NCI-H2171 treated with DMSO at 0.1 percent for 48 hours (cell line): ENCODE measurements around the gene BDH2.
A peak's percentile ranks its signal among the peaks of the same experiment; 100 is the strongest.

Experiments
- DNase-seq: peaks from one replicate; lab custom pipeline; 2025; lab: John Stamatoyannopoulos, UW

The BDH2 gene

DNA sequence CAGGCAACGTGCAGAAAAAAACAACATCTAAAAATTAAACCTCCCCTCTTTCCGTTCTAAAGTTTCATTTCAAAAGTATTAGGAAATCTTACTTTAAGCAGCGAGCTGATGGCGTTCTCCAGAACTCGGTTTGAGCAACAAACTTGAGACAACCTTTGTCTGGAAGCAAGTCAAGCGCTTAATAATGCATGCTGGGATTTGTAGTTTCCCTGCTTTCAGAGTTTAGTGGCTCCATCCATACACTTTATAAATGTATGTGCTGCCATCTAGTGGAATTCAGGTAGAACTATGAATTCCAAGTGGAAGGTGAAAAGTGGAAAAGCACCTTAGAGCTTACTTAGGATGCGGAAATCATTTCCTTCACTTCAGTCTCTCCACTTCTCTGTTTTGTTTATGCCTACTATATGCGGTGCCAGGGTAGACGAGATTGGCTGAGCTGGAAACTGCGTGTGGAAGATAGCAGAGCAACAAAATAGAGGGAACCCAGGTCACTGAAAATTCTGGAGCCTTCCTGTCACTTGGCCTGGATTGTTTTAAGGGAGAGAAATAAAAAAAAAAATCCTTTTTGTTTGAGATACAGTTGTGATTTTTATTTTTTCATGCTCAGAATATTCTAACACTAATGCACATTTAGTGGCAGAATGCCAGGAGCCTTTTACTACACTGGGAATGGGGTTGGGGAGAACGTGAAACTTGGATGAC lies at the start of gene BDH2:
Gene BDH2 (minus strand): TSS at position 144 of the 702 bp plus-strand sequence. CDS start 3,580 bp downstream, outside the sequence.
- peak; percentile 73 for DNase-seq

DNA sequence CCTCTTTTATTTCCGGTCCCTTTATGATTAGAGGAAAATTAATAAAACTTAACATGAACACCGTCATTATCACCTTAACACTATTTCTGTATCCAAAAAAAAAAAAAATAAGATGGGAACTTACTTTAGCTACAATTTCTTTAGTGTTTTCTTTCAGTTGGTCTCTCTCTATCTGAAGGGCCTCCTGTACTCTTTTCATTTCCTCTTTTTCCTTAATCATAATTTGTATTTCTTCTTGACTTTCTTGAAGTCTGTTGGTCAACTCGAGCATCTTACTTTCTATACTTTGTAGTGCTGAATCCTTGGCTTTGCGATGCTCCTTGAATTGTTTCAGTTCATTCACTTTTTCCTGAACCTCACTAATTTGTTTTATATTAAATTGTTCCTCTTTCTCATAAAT lies 45.3 kb upstream of the BDH2 start:
- DNase-seq: no peak

DNA sequence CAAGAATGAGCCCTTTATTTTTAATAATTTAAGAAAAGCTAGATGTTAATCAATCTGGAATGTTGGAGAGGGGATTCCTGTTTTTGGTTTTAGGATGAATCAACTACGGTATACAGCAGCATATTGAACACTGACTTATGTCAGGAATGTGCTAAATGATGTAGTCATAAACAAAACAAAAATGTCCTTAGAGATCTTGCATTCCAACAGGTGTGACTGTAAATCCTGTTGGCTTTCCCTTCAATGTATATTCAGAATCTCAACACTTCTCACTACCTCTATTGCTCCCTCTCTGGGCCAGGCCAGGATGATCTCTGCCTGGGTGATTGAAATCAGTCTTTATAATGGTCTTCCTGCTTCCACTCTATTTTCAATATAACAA lies 37.8 kb upstream of the BDH2 start:
- DNase-seq: no peak

DNA sequence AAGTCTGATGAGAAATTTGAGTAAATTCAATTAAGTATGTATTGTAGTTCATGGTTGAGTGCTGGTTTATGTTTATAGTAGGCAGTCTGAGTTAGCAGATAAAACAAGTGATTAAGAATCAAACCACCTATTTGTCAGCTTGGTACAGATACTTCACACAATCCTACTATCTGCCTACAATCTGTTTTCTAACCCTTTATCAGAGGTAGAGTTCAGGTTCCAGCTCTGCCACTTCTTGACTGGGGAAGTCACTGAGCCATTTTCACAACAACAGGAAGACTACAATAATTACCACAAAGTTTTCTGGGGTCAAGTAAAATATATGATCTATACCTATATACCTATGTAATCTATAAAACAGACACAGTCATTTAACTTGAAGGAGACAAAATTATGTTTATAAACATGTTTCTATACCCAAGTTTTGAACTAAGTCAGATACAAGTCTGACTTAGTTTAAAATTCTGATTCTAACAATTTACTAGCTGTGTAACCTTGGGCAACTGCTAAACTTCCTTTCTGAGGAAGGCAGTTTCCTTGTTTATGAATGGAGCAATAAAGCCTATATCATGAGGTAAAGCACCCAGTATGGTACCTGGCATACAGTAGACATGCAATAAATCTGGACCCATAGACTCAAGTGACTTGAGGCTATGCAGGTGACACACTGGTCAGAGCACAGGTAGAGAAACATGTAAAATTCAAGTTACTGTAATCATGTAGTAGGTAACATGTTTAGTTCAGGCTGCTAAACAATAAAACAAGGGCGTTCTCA lies 37.2 kb upstream of the BDH2 start:
- DNase-seq: no peak

DNA sequence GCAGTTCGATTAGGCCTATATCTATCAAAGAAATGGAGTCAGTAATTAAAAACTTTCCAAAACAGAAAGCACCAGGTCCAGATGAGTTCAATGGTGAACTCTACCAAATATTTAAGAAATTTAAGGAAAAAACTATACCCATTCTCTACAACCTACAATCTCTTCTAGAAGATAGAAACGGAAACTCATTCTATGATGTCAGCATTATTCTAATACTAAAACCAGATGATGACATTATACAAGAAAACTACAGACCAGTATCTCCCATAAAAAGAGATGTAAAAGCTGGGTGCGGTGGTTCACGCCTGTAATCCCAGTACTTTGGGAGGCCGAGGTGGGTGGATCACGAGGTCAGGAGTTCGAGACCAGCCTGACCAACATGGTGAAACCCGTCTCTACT lies 29.5 kb upstream of the BDH2 start:
- no peak for DNase-seq

DNA sequence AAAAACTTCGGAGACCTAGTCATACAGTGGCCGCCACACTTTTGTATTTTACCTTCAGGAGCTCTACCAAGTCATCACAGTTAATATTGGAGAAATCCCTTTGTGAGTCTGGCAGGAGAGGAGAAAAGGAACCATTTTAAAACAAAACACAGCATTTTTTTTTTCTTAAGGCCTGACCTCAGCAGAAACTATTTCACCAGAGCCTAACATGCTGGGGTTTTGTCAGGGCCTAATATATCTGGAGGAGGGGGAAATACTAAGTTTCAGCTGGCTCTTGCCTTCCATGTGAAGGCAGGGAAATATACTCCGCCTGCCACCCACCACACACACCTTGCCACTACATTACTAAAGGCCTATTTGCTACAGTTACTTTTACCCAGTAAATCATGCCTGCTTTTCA lies 26.5 kb upstream of the BDH2 start:
- DNase-seq: no peak

DNA sequence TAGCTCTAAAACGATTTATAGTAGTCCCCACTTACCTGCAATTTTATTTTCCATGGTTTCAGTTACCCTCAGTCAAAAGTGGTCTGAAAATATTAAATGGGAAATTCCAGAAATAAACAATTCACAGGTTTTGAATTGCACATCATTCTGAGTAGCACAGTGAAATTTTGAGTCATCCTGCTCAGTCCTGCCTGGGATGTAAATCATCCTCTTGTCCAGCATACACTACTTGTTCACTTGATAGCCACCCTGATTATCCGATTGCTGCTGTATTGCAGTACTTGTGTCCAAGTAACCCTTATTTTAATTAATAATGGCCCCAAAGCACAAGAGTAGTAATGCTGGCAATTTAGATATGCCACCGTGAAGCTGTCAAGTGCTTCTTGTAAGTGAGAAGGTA lies 23.5 kb upstream of the BDH2 start:
- no peak for DNase-seq

DNA sequence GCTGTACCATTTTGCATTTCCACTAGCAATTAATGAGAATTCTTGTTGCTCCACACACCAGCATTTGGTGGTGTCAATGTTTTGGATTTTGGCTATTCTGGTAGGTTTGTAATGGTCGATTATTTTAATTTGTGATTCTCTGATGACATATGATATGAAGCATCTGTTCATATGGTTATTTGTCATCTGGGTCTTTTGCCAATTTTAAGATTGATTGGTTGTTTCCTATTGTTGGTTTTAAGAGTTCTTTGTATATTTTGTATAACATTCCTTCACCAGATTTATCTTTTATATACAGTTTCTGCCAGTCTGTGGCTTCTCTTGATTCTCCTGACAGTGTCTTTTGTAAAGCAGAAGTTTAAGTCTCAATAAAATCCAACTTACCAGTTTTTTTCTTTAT lies 18.5 kb upstream of the BDH2 start:
- DNase-seq: no peak

DNA sequence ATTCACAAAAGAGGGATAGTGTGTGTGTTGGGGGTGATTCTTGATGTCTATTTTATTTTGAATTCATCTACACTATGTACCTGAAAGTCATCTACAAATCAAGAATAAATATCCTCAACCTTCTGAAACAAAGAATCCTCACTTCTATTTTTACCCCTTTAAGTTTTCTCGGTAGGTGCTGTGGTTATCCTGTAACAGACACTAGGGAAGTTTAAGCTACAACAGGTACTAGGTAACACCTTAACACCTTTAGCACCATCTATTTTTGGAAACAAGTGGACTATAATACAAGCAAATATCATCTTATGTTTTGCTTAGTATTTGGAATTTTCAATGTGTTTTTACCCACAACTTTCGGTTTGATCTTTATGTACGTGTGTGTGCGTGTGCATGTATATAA lies 12.0 kb upstream of the BDH2 start:
- DNase-seq: no peak

DNA sequence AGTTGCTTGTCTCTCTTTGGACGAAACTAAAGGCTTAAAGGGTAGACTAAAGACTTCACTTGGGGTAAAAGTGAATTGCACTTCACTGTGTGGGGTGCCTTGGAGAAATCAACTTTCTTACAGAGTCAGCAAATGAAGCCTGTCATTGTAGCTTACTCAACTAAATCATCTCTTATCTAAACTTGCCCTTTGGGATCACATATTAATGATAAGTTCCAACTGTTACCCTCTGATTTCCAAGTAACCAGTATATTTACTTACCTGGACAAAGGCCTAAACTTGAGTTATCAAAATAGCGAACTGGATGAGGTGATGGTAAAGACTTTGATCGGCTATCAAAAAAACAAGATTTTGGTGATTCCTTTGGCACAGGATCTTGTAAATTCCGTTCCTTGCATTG lies 8.9 kb upstream of the BDH2 start:
- no peak for DNase-seq

DNA sequence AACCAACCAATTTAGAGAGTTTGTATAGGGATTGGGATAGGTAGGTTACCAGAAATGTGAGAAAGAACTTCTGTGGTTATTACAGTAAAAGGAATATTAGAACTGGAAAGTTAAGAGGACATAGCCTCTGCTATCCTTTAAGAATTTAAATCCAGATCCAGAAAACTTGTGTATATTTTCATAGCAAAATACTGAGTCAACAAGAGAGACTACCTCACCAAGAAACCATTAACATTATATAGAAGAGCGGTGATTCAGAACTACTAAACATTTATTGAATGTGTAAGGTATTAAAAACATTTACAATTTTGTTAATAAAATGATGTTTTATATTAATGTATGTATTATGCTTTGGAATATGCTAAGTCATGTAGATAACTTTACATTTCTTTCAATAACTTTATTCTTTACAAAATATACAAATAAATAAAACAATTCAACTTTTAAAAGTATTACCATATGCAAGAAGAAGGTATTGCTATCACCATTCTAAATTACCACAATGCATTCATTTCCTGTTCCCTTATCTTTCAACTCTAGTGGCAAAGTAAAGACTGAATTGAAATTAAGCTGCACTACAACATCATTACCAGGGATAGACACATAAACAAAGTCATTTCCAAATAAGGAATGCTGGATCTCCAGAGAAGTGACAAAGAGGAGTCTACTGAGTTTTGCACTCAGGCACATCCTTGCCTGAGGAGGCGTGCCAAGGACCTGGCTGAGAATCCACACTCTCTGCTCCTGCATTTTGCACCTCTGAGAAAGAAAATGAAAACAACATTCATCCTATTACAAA lies 6.1 kb upstream of the BDH2 start:
- no peak for DNase-seq

DNA sequence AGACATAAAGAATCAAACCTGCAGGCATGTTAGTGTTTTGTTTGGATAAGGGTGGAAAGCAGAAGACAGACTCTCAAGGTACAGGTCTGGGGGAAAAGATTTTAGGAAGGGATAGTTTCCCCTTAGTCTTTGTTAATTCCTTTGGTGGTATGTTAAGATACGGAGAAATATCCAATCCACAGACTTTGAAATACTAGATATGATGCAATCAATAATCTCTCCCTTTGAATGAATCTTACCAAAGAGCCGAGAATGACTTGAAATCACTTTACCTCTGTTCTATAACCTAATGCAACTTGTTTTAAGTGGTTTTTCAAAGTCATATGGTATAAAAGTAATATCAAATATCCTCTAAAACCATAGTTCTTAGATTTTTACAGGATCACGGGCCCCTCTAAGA lies 5.3 kb upstream of the BDH2 start:
- DNase-seq: no peak

DNA sequence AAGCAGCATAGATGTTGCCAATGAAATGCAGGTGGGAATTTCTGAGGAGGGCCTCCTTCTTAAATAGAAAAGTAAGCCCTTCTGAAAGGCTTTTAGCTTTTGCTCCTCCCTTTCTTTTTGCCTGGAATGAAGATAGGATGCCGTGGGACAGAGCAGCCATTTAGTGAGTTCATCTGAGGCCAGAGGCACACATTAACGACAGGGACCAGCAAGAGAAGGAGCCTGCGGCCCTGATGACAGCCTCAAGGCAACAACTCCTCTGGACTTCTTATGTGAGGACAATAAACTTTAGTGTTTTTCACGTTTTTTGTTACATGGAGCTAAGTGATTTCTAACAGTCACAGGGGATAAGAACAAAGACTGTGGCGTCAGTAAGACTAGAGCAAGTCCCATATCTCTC lies 1.1 kb upstream of the BDH2 start:
- DNase-seq: no peak

DNA sequence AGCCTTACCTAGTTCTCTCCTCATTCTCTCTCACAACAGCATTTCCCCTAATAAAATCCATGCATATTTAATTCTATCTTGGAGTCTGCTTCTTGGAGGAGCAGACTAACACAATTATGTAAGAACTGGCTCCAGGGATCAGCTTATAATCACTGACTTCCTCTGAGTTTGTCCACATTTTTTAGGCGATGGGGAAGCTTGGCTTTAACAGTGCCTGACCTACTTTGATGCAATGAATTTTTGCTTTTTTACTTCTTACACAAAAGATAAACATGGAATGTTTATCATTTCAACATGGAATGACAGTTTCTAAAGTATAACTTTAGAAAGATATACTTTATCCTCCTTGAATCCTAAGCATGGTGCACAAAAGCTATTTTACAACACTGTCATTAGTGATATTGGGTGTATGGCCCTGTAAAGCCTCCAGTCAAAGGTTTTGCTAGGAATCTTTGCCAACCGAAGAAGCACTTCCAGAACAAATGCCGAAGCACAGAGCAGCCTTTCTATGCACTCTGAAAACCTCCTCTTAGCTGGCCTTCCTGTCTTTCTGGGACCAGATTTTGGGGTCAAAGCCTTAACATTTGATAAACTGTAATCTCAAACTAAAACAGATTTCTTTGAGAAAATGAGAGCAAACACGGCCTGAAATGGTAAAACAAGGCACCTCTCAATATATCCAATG lies 736 bp downstream of the BDH2 start:
- no peak for DNase-seq

DNA sequence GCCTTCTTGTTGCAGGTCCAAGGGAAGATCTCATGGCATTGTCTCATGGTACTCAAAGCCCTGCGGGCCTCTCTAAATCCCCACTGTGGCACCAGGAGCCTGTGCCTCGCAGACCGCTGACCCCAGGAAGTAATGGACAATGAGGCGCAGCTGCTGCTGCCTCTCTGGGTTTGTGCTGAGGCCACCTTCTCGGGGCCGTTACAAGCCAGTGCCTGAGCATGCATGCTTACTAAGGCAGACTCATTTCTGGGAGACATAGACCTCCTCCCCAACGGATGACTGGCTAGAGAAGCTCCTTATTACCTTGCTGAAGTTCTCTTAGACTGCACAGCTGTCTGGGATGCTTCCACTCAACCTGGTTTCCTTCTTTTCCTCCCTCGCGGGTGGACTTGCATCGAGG lies 1.3 kb downstream of the BDH2 start:
- DNase-seq: no peak

DNA sequence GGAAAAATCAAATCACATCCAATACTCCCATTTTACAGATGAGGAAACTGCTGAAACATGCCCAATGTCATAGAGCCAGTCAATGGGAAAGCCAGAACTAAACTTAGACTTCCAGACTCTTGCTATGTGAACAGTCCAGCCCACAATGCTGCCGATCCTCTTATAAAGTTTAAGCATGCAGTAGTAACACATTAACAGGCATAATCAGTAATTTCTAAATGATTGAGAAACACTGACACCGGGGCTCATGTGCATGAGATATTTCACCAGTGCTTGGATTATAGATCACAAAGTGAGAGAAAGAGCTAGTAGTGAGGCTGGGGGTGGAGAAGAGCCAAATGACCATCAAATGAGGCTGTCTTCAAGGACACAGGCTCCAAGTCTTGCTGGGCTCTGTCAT lies 2.5 kb downstream of the BDH2 start:
- DNase-seq: no peak

DNA sequence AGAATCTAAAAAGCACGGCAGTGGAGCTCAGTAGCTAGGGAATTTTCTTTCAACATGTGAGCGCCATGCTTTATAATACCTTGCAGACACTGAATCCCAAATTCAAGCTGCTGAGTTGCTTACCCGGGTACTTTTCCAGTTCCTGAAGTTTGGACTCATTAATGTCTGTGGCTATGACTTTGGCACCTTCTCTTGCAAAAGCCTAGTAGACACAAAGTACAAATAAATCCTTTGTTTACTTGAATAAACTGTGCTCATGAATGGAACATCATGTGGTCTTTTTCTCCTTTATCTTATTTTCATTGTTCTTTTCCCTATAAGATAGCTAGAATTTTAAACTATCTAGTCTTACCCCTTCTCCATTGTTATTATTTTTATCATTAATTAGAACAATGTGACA lies 4.6 kb downstream of the BDH2 start:
- DNase-seq: no peak

DNA sequence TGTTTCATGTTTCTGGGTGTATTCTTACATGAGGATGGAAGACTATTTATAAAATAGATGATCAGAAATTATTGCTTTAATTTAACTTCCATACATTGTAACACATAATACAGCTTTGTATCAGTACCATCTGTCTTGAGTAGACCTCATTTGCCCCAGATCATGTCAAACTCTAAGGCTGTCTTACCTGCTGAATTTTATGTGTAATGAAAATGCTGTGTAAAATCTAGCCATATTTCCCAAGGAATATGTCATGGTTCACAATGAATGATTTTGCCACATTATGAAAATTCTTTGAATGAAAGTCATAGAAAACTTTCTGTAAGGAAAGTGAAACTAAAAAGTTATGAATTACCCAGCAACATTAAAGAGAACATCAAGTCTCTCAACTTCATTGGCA lies 7.4 kb downstream of the BDH2 start:
- DNase-seq: no peak

DNA sequence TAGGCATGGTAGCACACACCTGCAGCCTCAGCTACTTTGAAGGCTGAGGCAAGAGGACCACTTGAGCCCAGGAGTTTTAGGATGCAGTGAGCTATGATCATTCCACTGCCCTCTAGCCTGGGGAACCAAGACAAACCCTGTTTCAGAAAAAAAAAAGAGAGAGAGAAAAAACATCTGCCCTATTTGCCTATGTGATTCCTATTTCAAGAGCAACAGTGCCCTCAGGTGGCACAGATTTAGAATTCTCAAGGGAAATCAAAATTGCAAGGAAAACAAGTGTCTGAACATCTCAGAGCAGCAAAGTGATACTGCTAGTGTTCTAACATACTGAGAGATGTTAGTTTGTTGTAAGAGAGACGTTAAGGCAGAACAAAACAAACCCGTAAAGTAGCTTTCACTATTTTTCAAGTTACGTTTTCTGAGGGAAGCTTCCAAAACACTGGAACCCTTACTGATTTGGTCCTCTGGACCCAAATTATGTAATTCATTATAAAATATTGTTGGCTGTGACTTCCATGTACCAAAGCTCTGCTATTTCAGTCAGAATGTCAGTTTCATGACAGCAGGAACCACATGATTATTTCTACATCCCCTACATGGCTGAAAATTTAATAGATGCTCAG lies 7.9 kb downstream of the BDH2 start:
- peak; percentile 76 for DNase-seq

DNA sequence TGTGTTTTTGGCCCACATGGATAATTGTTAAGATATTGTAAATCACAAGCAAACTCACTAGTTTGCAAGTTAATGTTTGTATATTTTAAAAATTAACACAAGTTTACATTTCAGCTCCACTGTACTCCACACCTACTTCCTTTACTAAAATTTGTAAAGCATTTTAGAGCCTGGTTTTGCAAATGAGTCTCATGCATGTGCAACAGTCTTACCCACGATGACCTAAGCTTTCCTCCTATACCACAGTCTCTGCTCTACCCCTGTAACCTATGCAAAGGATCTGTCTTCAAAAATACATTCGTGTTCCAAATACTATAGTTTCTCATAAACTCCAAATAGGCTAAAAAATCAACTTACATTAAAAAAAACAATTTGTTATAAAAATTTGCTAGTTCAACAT lies 10.2 kb downstream of the BDH2 start:
- DNase-seq: no peak

DNA sequence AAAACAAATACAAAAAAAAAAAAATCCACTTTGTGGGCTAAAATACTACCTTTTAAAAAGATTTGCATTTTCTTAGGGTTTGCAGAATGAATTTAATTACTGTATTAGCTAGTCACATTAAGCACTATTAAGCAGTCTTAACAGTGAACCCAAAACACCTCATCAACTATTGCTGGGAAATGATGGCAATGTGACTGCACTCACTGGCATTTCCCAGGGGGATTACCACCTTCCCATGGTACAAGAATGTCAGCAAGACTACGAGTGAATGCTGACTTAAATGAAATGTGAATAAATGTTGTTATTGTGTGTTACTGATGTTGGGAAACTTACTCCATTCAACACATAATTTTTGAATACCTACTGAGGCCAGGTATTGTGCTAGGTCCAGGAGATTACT lies 13.1 kb downstream of the BDH2 start:
- DNase-seq: no peak
